ENCODE results near the gene WDPCP.

- no peak for TF ChIP-seq CTCF (conservative IDR thresholded peaks at IDR 0.05; ENCODE audit: low read depth in 2 of 2)
- no peak for TF ChIP-seq ZNF114 (CRISPR knock-in tag; IDR thresholded peaks at IDR 0.05)
- TF ChIP-seq EZH2 (IDR thresholded peaks at IDR 0.05; ENCODE audit: low read depth, unreplicated experiment), result no peak
- TF ChIP-seq NANOG (IDR thresholded peaks at IDR 0.05; ENCODE audit: borderline replicate concordance), result no peak
- TF ChIP-seq EZH2phosphoT487 (IDR thresholded peaks at IDR 0.05; ENCODE audit: unreplicated experiment), result no peak
- no peak for TF ChIP-seq CREB1 (CRISPR knock-in tag; IDR thresholded peaks at IDR 0.05; ENCODE audit: low read depth)
- no peak for TF ChIP-seq REST (IDR thresholded peaks at IDR 0.05; ENCODE audit: unreplicated experiment)
- TF ChIP-seq POLR2AphosphoS5 (IDR thresholded peaks at IDR 0.05; ENCODE audit: low read depth), result no peak
- TF ChIP-seq JUNB (IDR thresholded peaks at IDR 0.05; ENCODE audit: unreplicated experiment), result no peak
- TF ChIP-seq, protein P1, sequence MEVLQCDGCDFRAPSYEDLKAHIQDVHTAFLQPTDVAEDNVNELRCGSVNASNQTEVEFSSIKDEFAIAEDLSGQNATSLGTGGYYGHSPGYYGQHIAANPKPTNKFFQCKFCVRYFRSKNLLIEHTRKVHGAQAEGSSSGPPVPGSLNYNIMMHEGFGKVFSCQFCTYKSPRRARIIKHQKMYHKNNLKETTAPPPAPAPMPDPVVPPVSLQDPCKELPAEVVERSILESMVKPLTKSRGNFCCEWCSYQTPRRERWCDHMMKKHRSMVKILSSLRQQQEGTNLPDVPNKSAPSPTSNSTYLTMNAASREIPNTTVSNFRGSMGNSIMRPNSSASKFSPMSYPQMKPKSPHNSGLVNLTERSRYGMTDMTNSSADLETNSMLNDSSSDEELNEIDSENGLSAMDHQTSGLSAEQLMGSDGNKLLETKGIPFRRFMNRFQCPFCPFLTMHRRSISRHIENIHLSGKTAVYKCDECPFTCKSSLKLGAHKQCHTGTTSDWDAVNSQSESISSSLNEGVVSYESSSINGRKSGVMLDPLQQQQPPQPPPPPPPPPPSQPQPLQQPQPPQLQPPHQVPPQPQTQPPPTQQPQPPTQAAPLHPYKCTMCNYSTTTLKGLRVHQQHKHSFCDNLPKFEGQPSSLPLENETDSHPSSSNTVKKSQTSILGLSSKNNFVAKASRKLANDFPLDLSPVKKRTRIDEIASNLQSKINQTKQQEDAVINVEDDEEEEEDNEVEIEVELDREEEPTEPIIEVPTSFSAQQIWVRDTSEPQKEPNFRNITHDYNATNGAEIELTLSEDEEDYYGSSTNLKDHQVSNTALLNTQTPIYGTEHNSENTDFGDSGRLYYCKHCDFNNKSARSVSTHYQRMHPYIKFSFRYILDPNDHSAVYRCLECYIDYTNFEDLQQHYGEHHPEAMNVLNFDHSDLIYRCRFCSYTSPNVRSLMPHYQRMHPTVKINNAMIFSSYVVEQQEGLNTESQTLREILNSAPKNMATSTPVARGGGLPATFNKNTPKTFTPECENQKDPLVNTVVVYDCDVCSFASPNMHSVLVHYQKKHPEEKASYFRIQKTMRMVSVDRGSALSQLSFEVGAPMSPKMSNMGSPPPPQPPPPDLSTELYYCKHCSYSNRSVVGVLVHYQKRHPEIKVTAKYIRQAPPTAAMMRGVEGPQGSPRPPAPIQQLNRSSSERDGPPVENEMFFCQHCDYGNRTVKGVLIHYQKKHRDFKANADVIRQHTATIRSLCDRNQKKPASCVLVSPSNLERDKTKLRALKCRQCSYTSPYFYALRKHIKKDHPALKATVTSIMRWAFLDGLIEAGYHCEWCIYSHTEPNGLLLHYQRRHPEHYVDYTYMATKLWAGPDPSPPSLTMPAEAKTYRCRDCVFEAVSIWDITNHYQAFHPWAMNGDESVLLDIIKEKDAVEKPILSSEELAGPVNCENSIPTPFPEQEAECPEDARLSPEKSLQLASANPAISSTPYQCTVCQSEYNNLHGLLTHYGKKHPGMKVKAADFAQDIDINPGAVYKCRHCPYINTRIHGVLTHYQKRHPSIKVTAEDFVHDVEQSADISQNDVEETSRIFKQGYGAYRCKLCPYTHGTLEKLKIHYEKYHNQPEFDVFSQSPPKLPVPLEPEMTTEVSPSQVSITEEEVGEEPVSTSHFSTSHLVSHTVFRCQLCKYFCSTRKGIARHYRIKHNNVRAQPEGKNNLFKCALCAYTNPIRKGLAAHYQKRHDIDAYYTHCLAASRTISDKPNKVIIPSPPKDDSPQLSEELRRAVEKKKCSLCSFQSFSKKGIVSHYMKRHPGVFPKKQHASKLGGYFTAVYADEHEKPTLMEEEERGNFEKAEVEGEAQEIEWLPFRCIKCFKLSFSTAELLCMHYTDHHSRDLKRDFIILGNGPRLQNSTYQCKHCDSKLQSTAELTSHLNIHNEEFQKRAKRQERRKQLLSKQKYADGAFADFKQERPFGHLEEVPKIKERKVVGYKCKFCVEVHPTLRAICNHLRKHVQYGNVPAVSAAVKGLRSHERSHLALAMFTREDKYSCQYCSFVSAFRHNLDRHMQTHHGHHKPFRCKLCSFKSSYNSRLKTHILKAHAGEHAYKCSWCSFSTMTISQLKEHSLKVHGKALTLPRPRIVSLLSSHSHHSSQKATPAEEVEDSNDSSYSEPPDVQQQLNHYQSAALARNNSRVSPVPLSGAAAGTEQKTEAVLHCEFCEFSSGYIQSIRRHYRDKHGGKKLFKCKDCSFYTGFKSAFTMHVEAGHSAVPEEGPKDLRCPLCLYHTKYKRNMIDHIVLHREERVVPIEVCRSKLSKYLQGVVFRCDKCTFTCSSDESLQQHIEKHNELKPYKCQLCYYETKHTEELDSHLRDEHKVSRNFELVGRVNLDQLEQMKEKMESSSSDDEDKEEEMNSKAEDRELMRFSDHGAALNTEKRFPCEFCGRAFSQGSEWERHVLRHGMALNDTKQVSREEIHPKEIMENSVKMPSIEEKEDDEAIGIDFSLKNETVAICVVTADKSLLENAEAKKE (CRISPR knock-in tag; IDR thresholded peaks at IDR 0.05), result no peak
- TF ChIP-seq ZNF331 (CRISPR knock-in tag; IDR thresholded peaks at IDR 0.05; ENCODE audit: low read depth), result no peak
Observed at GRCh38 chr2:63465633-63466032, 122.6 kb downstream of the WDPCP start.
